ENCODE measurements around the gene LDB2.
"Not testable (repeated sequence)": the region's sequence is repeated elsewhere in the genome, so short reads cannot be mapped to it uniquely, and the experiment has no call there.

Gene LDB2

DNA sequence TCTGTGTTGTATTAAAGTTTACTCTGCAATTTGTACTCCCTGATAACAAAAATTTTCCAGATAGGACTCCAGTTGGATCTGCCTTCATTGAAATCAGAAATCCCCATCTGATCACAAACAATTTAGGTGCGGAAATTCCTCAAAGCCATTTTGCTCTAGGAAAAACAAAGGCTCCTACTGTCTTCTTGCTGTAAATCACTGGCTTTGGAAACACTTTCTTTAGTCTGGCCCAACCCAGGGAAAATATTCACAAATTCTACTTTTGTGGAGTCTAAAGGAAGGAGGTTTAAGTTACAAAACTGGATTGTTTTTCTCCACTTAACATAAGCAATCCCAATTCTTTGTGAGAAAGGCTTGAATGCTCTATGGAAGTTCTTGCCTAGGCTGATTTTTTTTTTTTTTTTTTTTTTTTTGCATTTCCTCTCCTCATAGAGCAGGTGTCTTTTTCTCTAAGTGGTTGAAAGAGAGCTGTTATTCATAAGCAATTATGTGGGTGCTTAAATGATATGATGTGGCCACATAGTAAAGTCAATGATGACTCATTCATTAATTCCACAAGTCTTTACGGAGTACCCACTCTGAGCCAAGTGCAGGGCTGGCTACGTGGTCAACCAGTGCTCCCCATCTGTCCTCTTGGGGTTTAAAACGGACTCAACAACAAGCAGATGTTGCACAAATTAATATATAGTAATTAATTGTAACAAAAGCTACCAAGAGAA is 261.4 kb downstream of the LDB2 start:
- no peaks in the 10 kb centered on the region for H3K9me3 ChIP-seq (ENCODE audit: insufficient read depth, low read depth, low read length)
- TF ChIP-seq, protein P1, sequence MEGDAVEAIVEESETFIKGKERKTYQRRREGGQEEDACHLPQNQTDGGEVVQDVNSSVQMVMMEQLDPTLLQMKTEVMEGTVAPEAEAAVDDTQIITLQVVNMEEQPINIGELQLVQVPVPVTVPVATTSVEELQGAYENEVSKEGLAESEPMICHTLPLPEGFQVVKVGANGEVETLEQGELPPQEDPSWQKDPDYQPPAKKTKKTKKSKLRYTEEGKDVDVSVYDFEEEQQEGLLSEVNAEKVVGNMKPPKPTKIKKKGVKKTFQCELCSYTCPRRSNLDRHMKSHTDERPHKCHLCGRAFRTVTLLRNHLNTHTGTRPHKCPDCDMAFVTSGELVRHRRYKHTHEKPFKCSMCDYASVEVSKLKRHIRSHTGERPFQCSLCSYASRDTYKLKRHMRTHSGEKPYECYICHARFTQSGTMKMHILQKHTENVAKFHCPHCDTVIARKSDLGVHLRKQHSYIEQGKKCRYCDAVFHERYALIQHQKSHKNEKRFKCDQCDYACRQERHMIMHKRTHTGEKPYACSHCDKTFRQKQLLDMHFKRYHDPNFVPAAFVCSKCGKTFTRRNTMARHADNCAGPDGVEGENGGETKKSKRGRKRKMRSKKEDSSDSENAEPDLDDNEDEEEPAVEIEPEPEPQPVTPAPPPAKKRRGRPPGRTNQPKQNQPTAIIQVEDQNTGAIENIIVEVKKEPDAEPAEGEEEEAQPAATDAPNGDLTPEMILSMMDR (conservative IDR thresholded peaks at IDR 0.05; ENCODE audit: low read length), result no peak
- TF ChIP-seq EZH2phosphoT487 (IDR thresholded peaks at IDR 0.05; ENCODE audit: borderline replicate concordance), result no peak
- no peak overlapping the region for H3K4me2 ChIP-seq (ENCODE audit: low read depth, low read length, poor library complexity, severe bottlenecking)
- H3K9me2 ChIP-seq (replicated peaks; ENCODE audit: low read depth, low read length), result no peaks in the 10 kb centered on the region
- H3K79me2 ChIP-seq (ENCODE audit: insufficient read depth, low read length), result no peaks in the 10 kb centered on the region
- H3K4me3 ChIP-seq (ENCODE audit: low read length, poor library complexity, severe bottlenecking), result no peak overlapping the region
- no peaks in the 10 kb centered on the region for H3K27me3 ChIP-seq (ENCODE audit: insufficient read depth, low read length, poor library complexity, severe bottlenecking)
- no peak overlapping the region for H3K9ac ChIP-seq (ENCODE audit: low read depth, low read length, poor library complexity, severe bottlenecking)
- H3K4me1 ChIP-seq (ENCODE audit: insufficient read depth, low read length, poor library complexity, severe bottlenecking), result no peaks in the 10 kb centered on the region
- no peaks in the 10 kb centered on the region for H3K36me3 ChIP-seq (ENCODE audit: insufficient read depth, low read length)
- H2AFZ ChIP-seq (ENCODE audit: low read length), result no peak overlapping the region
- no peaks in the 10 kb centered on the region for H4K20me1 ChIP-seq (ENCODE audit: insufficient read depth, low read length, poor library complexity, severe bottlenecking)
- no peaks in the 10 kb centered on the region for H3F3A ChIP-seq (ENCODE audit: low read depth)

DNA sequence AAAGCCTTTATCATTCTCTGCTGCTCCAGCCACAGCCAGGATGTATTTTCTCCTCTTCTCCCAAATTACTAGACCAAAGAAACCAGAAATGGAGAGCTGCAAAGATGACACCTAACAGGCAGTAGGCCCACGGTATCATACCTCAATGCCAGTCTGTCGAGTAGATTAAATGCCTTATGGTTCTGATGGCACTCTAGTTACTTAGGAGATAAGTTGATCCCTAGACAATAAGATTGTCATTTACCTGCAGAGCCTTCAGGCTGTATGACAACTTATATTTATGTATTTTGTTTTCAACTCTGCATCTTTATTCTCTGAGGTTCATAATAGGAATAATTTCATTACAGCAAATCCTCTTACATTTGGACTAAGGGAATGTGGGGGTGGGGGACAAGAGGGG is 262.1 kb downstream of the LDB2 start:
- Histone ChIP-seq H3K9me2 (replicated peaks; ENCODE audit: low read depth, low read length) (no peaks in the 10 kb centered on the region), H3K9ac (ENCODE audit: low read depth, low read length, poor library complexity, severe bottlenecking) (no peak overlapping the region), H3K79me2 (ENCODE audit: insufficient read depth, low read length) (no peaks in the 10 kb centered on the region), H3K4me1 (ENCODE audit: insufficient read depth, low read length, poor library complexity, severe bottlenecking) (no peaks in the 10 kb centered on the region), H2AFZ (ENCODE audit: low read length) (no peak overlapping the region), H3K36me3 (ENCODE audit: insufficient read depth, low read length) (no peaks in the 10 kb centered on the region), H3F3A (ENCODE audit: low read depth) (no peaks in the 10 kb centered on the region), H3K4me2 (ENCODE audit: low read depth, low read length, poor library complexity, severe bottlenecking) (no peak overlapping the region), H3K27me3 (ENCODE audit: insufficient read depth, low read length, poor library complexity, severe bottlenecking) (no peaks in the 10 kb centered on the region), H3K9me3 (ENCODE audit: insufficient read depth, low read depth, low read length) (no peaks in the 10 kb centered on the region), H4K20me1 (ENCODE audit: insufficient read depth, low read length, poor library complexity, severe bottlenecking) (no peaks in the 10 kb centered on the region), H3K4me3 (ENCODE audit: low read length, poor library complexity, severe bottlenecking) (no peak overlapping the region)
- TF ChIP-seq EZH2phosphoT487 (IDR thresholded peaks at IDR 0.05; ENCODE audit: borderline replicate concordance), result no peak
- TF ChIP-seq, protein P1 (conservative IDR thresholded peaks at IDR 0.05; ENCODE audit: low read length), result no peak

DNA sequence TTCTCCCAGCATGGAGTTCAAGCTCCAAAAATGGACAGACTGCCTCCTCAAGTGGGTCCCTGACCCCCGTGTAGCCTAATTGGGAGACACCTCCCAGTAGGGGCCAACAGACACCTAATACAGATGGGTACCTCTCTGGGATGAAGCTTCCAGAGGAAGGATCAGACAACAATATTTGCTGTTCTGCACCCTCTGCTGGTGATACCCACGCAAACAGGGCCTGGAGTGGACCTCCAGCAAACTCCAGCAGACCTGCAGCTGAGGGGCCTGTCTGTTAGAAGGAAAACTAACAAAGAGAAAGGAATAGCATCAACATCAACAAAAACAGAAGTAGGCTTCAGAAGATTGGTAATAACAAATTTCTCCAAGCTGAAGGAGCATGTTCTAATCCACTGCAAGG is 269.2 kb downstream of the LDB2 start:
- not testable (repeated sequence) for H3K4me3 ChIP-seq (ENCODE audit: low read length, poor library complexity, severe bottlenecking); H3K4me1 ChIP-seq (ENCODE audit: insufficient read depth, low read length, poor library complexity, severe bottlenecking); H3K9me3 ChIP-seq (ENCODE audit: insufficient read depth, low read depth, low read length); H2AFZ ChIP-seq (ENCODE audit: low read length); H4K20me1 ChIP-seq (ENCODE audit: insufficient read depth, low read length, poor library complexity, severe bottlenecking); H3K9me2 ChIP-seq (replicated peaks; ENCODE audit: low read depth, low read length); H3K9ac ChIP-seq (ENCODE audit: low read depth, low read length, poor library complexity, severe bottlenecking); H3K79me2 ChIP-seq (ENCODE audit: insufficient read depth, low read length); H3K27me3 ChIP-seq (ENCODE audit: insufficient read depth, low read length, poor library complexity, severe bottlenecking); H3F3A ChIP-seq (ENCODE audit: low read depth); H3K4me2 ChIP-seq (ENCODE audit: low read depth, low read length, poor library complexity, severe bottlenecking); H3K36me3 ChIP-seq (ENCODE audit: insufficient read depth, low read length)

DNA sequence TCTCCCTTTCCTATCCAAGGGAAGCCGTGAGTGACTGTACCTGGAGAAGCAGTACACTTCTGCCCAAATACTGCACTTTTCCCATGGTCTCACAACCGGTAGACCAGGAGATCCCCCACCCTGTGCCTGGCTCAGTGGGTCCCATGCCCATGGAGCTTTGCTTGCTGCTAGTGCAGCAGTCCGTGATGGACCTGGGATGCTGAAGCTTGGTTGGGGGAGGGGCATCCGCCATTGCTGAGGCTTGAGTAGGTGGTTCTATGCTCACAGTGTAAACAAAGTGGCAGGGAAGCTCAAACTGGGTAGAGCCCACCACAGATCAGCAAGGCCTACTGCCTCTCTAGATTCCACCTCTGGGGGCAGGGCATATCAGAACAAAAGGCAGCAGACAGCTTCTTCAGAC is 269.6 kb downstream of the LDB2 start:
- not testable (repeated sequence) for H3K4me1 ChIP-seq (ENCODE audit: insufficient read depth, low read length, poor library complexity, severe bottlenecking); H3K36me3 ChIP-seq (ENCODE audit: insufficient read depth, low read length); H3K4me2 ChIP-seq (ENCODE audit: low read depth, low read length, poor library complexity, severe bottlenecking); H3K79me2 ChIP-seq (ENCODE audit: insufficient read depth, low read length); H4K20me1 ChIP-seq (ENCODE audit: insufficient read depth, low read length, poor library complexity, severe bottlenecking); H3K27me3 ChIP-seq (ENCODE audit: insufficient read depth, low read length, poor library complexity, severe bottlenecking); H3K4me3 ChIP-seq (ENCODE audit: low read length, poor library complexity, severe bottlenecking); H3K9ac ChIP-seq (ENCODE audit: low read depth, low read length, poor library complexity, severe bottlenecking); H3K9me3 ChIP-seq (ENCODE audit: insufficient read depth, low read depth, low read length); H2AFZ ChIP-seq (ENCODE audit: low read length); H3F3A ChIP-seq (ENCODE audit: low read depth); H3K9me2 ChIP-seq (replicated peaks; ENCODE audit: low read depth, low read length)

All from Loucy (cell line).